SK-N-MC (cell line): ENCODE results near the gene FBXL16.

Experiments
- EZH2 ChIP-seq: fragments of 200-600 bp; sonication (generic); IDR thresholded peaks from one replicate; pipeline ENCODE4 v1.6.1; 2017; ENCODE audit warnings: antibody characterized with exemption
- FOXP2 ChIP-seq: optimal IDR thresholded peaks from 2 replicates; pipeline ENCODE3; 2011; ENCODE audit warnings: mild to moderate bottlenecking, moderate library complexity; ENCODE audit not compliant: insufficient read depth; ENCODE audit errors: extremely low read length, control extremely low read depth
- POLR2AphosphoS5 ChIP-seq: IDR thresholded peaks from 2 replicates; pipeline ENCODE4 v1.6.1; 2012; ENCODE audit warnings: mild to moderate bottlenecking, low read depth, low read length, borderline replicate concordance

DNA sequence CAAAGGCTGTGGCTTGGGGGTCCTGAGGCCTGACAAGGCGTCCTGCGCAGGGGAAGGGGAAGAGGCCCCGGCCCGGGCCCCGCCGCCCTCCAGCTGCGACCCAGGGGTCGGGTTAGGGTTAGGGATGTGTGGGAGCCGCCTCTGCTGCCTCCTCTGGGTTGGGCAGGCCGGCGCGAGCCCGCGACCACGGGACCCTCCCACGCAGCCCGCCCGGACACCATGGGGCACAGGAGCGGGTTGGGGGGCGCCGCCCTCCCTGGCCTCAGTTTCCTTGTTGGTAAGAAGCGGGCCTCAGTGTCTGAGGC, 34.8 kb upstream of the FBXL16 start:
- TF ChIP-seq EZH2 (no peak), POLR2AphosphoS5 (no peak), FOXP2 (no peak)
